ENCODE measurements around the gene SLC35E4. TPM values are rescaled to one million over a fixed set of nuclear protein-coding genes. Genes with fewer than 3 reads are reported as not detected.
A peak's percentile ranks its signal among the peaks of the same experiment; 100 is the strongest.

Gene SLC35E4
- total RNA-seq, 2 experiments from 2014 or later, result 5.2 to 5.9 TPM

- no peak overlapping the region for H3K27ac Mint-ChIP-seq
- H3K4me1 Mint-ChIP-seq (ENCODE audit: low read depth), result peaks cover 14% of the 10 kb centered on the region
- no peaks in the 10 kb centered on the region for H3K9me3 Mint-ChIP-seq
- H3K36me3 Mint-ChIP-seq, result no peaks in the 10 kb centered on the region
- no peaks in the 10 kb centered on the region for H3K27me3 Mint-ChIP-seq
- POLR2A ChIA-PET, result interaction anchor here (0.6 to 1.8 kb wide), 2 partner anchors 10 to 144 kb away, joined by 4 read pairs; partner anchors contain the start of gene PES1
- intact Hi-C loops (cut with micrococcal nuclease), result loop anchor here (10.0 kb wide), 1 partner anchor 207 kb away; the partner anchor contains the start of gene SEC14L2
- CTCF ChIA-PET, result interaction anchor here (0.6 to 1.9 kb wide), 13 partner anchors 9 to 212 kb away, joined by 3 to 7 read pairs (median 4); partner anchors contain the start of genes DUSP18 and PES1
- H3K4me3 Mint-ChIP-seq, result no peak overlapping the region
- DNase-seq, result peak; percentile 18
Measured at GRCh38 chr22:30602049-30602448, 33.5 kb upstream of the SLC35E4 start.

- intact Hi-C loops (cut with micrococcal nuclease), result loop anchor here (10.0 kb wide), 1 partner anchor 209 kb away; the partner anchor contains the start of gene SEC14L2
- Mint-ChIP-seq H3K4me3 (no peak overlapping the region), H3K9me3 (no peaks in the 10 kb centered on the region), H3K27me3 (peaks cover 1% of the 10 kb centered on the region), H3K36me3 (no peaks in the 10 kb centered on the region), H3K27ac (no peak overlapping the region), H3K4me1 (ENCODE audit: low read depth) (peaks cover 21% of the 10 kb centered on the region)
- DNase-seq, result no peak
- POLR2A ChIA-PET, result no interaction called here
- CTCF ChIA-PET, result no interaction called here
Measured at GRCh38 chr22:30603801-30604200, 31.8 kb upstream of the SLC35E4 start.

DNA sequence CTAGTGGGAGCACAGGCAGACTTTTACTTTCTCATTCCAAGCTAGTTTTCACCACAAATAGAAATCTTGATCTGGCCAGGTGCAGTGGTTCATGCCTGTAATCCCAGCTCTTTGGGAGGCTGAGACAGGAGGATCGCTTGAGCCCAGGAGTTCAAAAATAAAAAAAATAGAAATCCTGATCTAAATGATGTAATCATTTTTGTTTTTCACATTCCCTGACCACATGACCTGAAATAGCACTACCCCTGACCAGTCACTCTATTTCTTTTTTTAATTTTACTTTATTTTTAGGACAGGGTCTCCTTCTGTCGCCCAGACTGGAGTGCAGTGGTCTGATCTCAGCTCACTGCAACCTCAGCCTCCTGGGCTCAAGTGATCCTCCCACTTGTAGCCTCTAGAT is 30.9 kb upstream of the SLC35E4 start:
- Mint-ChIP-seq H3K36me3 (no peaks in the 10 kb centered on the region), H3K27me3 (peaks cover 1% of the 10 kb centered on the region), H3K4me3 (no peak overlapping the region), H3K9me3 (no peaks in the 10 kb centered on the region), H3K4me1 (ENCODE audit: low read depth) (peaks cover 30% of the 10 kb centered on the region), H3K27ac (no peak overlapping the region)
- ChIA-PET POLR2A (interaction anchor here (0.7 kb wide), 1 partner anchor 255 kb away, joined by 6 read pairs; no protein-coding TSS in a partner anchor), CTCF (interaction anchor here (0.6 to 4.5 kb wide), 4 partner anchors 11 to 158 kb away, joined by 3 to 33 read pairs (median 3); partner anchors contain the start of gene PES1)
- intact Hi-C loops (cut with micrococcal nuclease), result loop anchor here (1.0 to 10.0 kb wide), 2 partner anchors 13 to 210 kb away; partner anchors contain the start of genes PES1 and SEC14L2
- DNase-seq, result no peak

DNA sequence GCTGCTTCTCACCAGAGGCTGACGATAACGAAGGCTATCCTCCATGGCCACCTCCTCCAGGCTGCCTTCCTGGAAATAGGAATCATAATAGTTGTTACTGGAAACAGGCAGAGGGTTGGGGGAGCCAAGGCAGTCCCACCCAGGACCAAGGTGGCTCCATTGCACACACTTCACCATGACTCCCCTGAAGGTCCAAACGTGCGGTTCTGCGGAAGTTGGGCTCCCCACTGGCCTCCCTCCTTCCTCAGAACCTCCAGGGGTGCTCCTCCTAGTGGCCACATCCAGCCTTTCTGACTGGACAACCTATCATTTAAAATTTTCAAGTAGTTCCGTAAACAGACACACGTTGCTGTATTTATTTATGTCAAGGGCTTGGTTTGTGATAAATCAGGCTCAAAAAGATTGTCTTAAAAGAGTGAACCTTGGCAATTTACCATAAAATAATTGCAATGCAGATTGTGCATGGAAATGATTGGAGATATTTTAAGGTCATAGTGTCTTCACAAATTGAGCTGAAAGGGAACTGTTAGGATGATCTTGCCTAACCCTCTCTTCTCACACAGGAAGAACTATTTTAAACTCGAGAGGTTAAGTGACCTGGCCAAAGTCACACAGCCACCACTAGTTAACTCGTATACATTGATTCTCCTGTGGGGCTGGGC is 30.0 kb upstream of the SLC35E4 start:
- no peak overlapping the region for H3K4me3 Mint-ChIP-seq
- no peak overlapping the region for H3K27ac Mint-ChIP-seq
- intact Hi-C loops (cut with micrococcal nuclease), result loop anchor here (1.0 to 10.0 kb wide), 2 partner anchors 14 to 211 kb away; partner anchors contain the start of genes PES1 and SEC14L2

GRCh38 chr22:30606455-30607299 is 28.9 kb upstream of the SLC35E4 start, which contains the start of gene TCN2:
TCN2 (plus strand) TSS chr22:30607174; CDS start chr22:30607332, 158 bp downstream.
- POLR2A ChIA-PET, result interaction anchor here (0.6 to 0.8 kb wide), 2 partner anchors 11 to 21 kb away, joined by 3 read pairs; no protein-coding TSS in a partner anchor
- H3K9me3 Mint-ChIP-seq, result no peaks in the 10 kb centered on the region
- peaks cover 1% of the 10 kb centered on the region for H3K27me3 Mint-ChIP-seq
- H3K4me3 Mint-ChIP-seq, result peak within 1 kb of the TSS; percentile 74
- CTCF ChIA-PET, result interaction anchor here (0.5 to 4.5 kb wide), 9 partner anchors 8 to 313 kb away, joined by 3 to 33 read pairs (median 3); partner anchors contain the start of genes PES1 and SLC35E4
- H3K27ac Mint-ChIP-seq, result peak within 1 kb of the TSS; percentile 54
- intact Hi-C loops (cut with micrococcal nuclease), result loop anchor here (10.0 kb wide), 1 partner anchor 212 kb away; the partner anchor contains the start of gene SEC14L2
- DNase-seq, result peak; percentile 76
- peaks cover 33% of the 10 kb centered on the region for H3K4me1 Mint-ChIP-seq (ENCODE audit: low read depth)
- H3K36me3 Mint-ChIP-seq, result no peaks in the 10 kb centered on the region

More for the DNA sequence above, 30.0 kb upstream of the SLC35E4 start:
- Mint-ChIP-seq H3K27me3 (peaks cover 1% of the 10 kb centered on the region), H3K36me3 (no peaks in the 10 kb centered on the region), H3K9me3 (no peaks in the 10 kb centered on the region), H3K4me1 (ENCODE audit: low read depth) (peaks cover 33% of the 10 kb centered on the region)
- POLR2A ChIA-PET, result no interaction called here
- DNase-seq, result peak; percentile 70
- CTCF ChIA-PET, result interaction anchor here (0.7 to 4.5 kb wide), 6 partner anchors 9 to 64 kb away, joined by 3 to 33 read pairs (median 3); partner anchors contain the start of genes PES1 and SLC35E4

- H3K9me3 Mint-ChIP-seq, result no peaks in the 10 kb centered on the region
- H3K4me1 Mint-ChIP-seq (ENCODE audit: low read depth), result peaks cover 33% of the 10 kb centered on the region
- ChIA-PET CTCF (interaction anchor here (1.2 to 4.5 kb wide), 4 partner anchors 14 to 312 kb away, joined by 5 to 33 read pairs (median 14); partner anchors contain the start of genes PES1 and SLC35E4), POLR2A (no interaction called here)
- intact Hi-C loops (cut with micrococcal nuclease), result loop anchor here (10.0 kb wide), 1 partner anchor 213 kb away; the partner anchor contains the start of gene SEC14L2
- H3K27me3 Mint-ChIP-seq, result peaks cover 1% of the 10 kb centered on the region
- peak overlapping the region; percentile 74 for H3K4me3 Mint-ChIP-seq
- peak overlapping the region; percentile 54 for H3K27ac Mint-ChIP-seq
- H3K36me3 Mint-ChIP-seq, result no peaks in the 10 kb centered on the region
- no peak for DNase-seq
Measured at GRCh38 chr22:30607300-30607930, 28.2 kb upstream of the SLC35E4 start.

- Mint-ChIP-seq H3K4me3 (no peak overlapping the region), H3K27ac (no peak overlapping the region), H3K27me3 (peaks cover 1% of the 10 kb centered on the region), H3K36me3 (no peaks in the 10 kb centered on the region), H3K9me3 (no peaks in the 10 kb centered on the region), H3K4me1 (ENCODE audit: low read depth) (peaks cover 33% of the 10 kb centered on the region)
- ChIA-PET POLR2A (no interaction called here), CTCF (interaction anchor here (1.2 to 4.5 kb wide), 4 partner anchors 14 to 312 kb away, joined by 5 to 33 read pairs (median 14); partner anchors contain the start of genes PES1 and SLC35E4)
- intact Hi-C loops (cut with micrococcal nuclease), result loop anchor here (10.0 kb wide), 1 partner anchor 213 kb away; the partner anchor contains the start of gene SEC14L2
- no peak for DNase-seq
Measured at GRCh38 chr22:30607939-30608338, 27.6 kb upstream of the SLC35E4 start.

GRCh38 chr22:30609260-30610185 is 26.1 kb upstream of the SLC35E4 start:
- Mint-ChIP-seq H3K4me3 (no peak overlapping the region), H3K9me3 (no peaks in the 10 kb centered on the region), H3K27ac (peak overlapping the region; percentile 31), H3K27me3 (peaks cover 1% of the 10 kb centered on the region), H3K36me3 (no peaks in the 10 kb centered on the region), H3K4me1 (ENCODE audit: low read depth) (peaks cover 33% of the 10 kb centered on the region)
- POLR2A ChIA-PET, result interaction anchor here (0.5 to 1.1 kb wide), 2 partner anchors 34 to 136 kb away, joined by 3 to 4 read pairs; no protein-coding TSS in a partner anchor
- DNase-seq, result peak; percentile 70
- intact Hi-C loops (cut with micrococcal nuclease), result loop anchor here (10.0 kb wide), 1 partner anchor 215 kb away; the partner anchor contains the start of gene SEC14L2
- CTCF ChIA-PET, result interaction anchor here (0.7 to 1.7 kb wide), 2 partner anchors 26 to 146 kb away, joined by 3 read pairs; partner anchors contain the start of gene SLC35E4

DNA sequence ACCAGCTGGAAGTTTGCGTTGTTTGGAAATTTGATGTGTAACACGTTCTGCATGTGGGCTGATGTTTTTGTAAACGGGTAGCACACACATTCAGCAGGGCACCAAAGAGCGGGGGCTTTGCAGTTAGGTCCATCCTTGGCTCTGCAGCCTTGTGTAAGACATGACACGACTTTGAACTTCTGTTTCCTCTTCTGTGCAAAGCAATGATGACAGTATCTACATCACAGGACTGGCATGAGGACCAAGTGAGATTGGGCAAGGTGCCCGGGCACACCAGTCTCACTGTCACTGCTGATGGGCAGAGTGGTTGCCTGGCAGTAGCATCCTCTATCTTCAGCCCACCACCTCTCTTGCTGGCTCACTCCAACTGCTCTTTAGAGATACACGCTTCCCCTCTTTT is 25.3 kb upstream of the SLC35E4 start:
- Mint-ChIP-seq H3K9me3 (no peaks in the 10 kb centered on the region), H3K4me1 (ENCODE audit: low read depth) (peaks cover 33% of the 10 kb centered on the region), H3K36me3 (no peaks in the 10 kb centered on the region), H3K27me3 (peaks cover 1% of the 10 kb centered on the region), H3K4me3 (no peak overlapping the region), H3K27ac (no peak overlapping the region)
- intact Hi-C loops (cut with micrococcal nuclease), result no loop called here
- DNase-seq, result no peak
- POLR2A ChIA-PET, result no interaction called here
- CTCF ChIA-PET, result no interaction called here

DNA sequence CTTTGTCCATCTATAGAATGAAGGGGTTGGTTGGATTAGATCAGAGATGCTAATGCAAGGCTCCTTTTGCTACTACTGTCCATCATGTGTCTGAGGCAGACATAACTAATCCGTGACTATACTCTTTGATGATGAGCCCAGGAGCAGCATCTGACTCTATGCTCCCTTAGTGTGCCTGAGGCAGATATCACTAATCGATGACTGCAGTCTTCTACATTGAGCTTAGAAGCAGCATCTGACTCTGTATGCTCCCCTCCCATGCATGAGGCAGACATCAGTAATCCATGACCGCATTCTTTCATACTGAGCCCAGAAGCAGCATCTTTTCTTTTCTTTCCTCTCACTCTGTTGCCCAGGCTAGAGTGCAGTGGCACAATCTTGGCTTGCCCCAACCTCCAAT is 24.4 kb upstream of the SLC35E4 start:
- ChIA-PET CTCF (no interaction called here), POLR2A (no interaction called here)
- Mint-ChIP-seq H3K4me3 (no peak overlapping the region), H3K4me1 (ENCODE audit: low read depth) (peaks cover 27% of the 10 kb centered on the region), H3K36me3 (no peaks in the 10 kb centered on the region), H3K9me3 (no peaks in the 10 kb centered on the region), H3K27me3 (peaks cover 1% of the 10 kb centered on the region), H3K27ac (no peak overlapping the region)
- DNase-seq, result no peak
- intact Hi-C loops (cut with micrococcal nuclease), result no loop called here

Data from activated CD4-positive, alpha-beta memory T cell treated with anti-CD3 and anti-CD28 coated beads for 36 hours (primary cell).